Panc1 (cell line): ENCODE measurements around the gene RBMS1. TPM values are rescaled to one million over a fixed set of nuclear protein-coding genes. Genes with fewer than 3 reads are reported as not detected.

Source experiments
- ATAC-seq: fragments of 200-7000 bp; cut with Tn5 transposase; 2 replicates; pipeline ENCODE4 v1.9.1; 2020; ENCODE audit warnings: mild to moderate bottlenecking, moderate library complexity
- BruUV-seq: library from RNA; stranded (reverse); fragments of 400-500 nt; replicated peaks from 2 replicates; lab custom pipeline; 2021; lab: Mats Ljungman, UMichigan
- CTCF ChIA-PET: fragments of 300-600 bp; sonication (Branson Sonifier 250); formaldehyde crosslinking; loops from one replicate; lab custom pipeline; 2022; ENCODE audit warnings: antibody characterized with exemption; lab: Charles Lee
- POLR2A ChIA-PET: fragments of 300-600 bp; sonication (Branson Sonifier 250); formaldehyde crosslinking; loops from one replicate; lab custom pipeline; 2022; ENCODE audit warnings: antibody characterized with exemption; lab: Charles Lee
- DNase-seq: peaks from one replicate; pipeline ENCODE4 v3.0.0-alpha.2; 2010; ENCODE audit warnings: low read depth, low spot score
- H3K27ac ChIP-seq: 2 replicates; pipeline ENCODE4 v1.5.1; 2011; ENCODE audit warnings: mild to moderate bottlenecking, low read length, inconsistent platforms
- H3K27me3 ChIP-seq: fragments of 200-500 bp; sonication (Bioruptor generic); 2 replicates; pipeline ENCODE4 v1.6.0; 2014; ENCODE audit warnings: low read length, inconsistent platforms; ENCODE audit not compliant: control insufficient read depth, insufficient read depth
- H3K36me3 ChIP-seq: fragments of 200-500 bp; sonication (Bioruptor generic); 2 replicates; pipeline ENCODE4 v1.5.1; 2014; ENCODE audit warnings: inconsistent platforms, mild to moderate bottlenecking, low read length, moderate library complexity; ENCODE audit not compliant: control insufficient read depth, insufficient read depth
- H3K4me1 ChIP-seq: 2 replicates; pipeline ENCODE4 v1.5.1; 2011; ENCODE audit warnings: inconsistent platforms, mild to moderate bottlenecking, low read length, moderate library complexity; ENCODE audit not compliant: control insufficient read depth, insufficient read depth
- H3K4me3 ChIP-seq, 2 experiments: 2 replicates each; pipeline ENCODE4 v1.5.1; 2011 to 2012; ENCODE audit warnings: low read depth in 2 of 2, low read length in 2 of 2, mild to moderate bottlenecking in 2 of 2, inconsistent platforms in 1 of 2, moderate library complexity in 1 of 2
- H3K9me3 ChIP-seq: fragments of 200-500 bp; sonication (Bioruptor generic); 2 replicates; pipeline ENCODE4 v1.5.1; 2014; ENCODE audit warnings: low read depth, mild to moderate bottlenecking, inconsistent platforms, low read length, moderate library complexity; ENCODE audit not compliant: control insufficient read depth, insufficient read depth
- CTCF ChIP-seq: fragments of 450-650 bp; IDR thresholded peaks from 2 replicates; pipeline ENCODE4 v1.5.1; 2017; ENCODE audit warnings: mild to moderate bottlenecking
- POLR2AphosphoS5 ChIP-seq: IDR thresholded peaks from 2 replicates; pipeline ENCODE4 v1.6.1; 2012; ENCODE audit warnings: mild to moderate bottlenecking, low read depth, low read length, moderate library complexity
- REST ChIP-seq, 2 experiments: IDR thresholded peaks; 2 replicates each; pipeline ENCODE4 v1.6.1; 2011 to 2012; ENCODE audit warnings: low read depth in 2 of 2, control low read depth in 1 of 2, low read length in 1 of 2, mild to moderate bottlenecking in 1 of 2, moderate library complexity in 1 of 2; ENCODE audit not compliant: insufficient read depth in 1 of 2
- SIN3A ChIP-seq: IDR thresholded peaks from 2 replicates; pipeline ENCODE4 v1.6.1; 2012; ENCODE audit warnings: low read depth, mild to moderate bottlenecking, low read length, moderate library complexity, borderline replicate concordance; ENCODE audit not compliant: insufficient read depth
- TCF7L2 ChIP-seq: IDR thresholded peaks from 2 replicates; pipeline ENCODE4 v1.6.1; 2011; ENCODE audit warnings: mild to moderate bottlenecking, low read depth, low read length, inconsistent platforms
- in situ Hi-C: cut with HindIII; loops from 2 replicates; pipeline ENCODE4 v1.10.0; 2016; ENCODE audit warnings: low sequenced_read_pairs, low pct_unique_long_range_greater_than_20kb
- intact Hi-C: fragments of 100-400 bp; cut with micrococcal nuclease; formaldehyde crosslinking; loops from one replicate; pipeline ENCODE4 v1.10.0; 2022; ENCODE audit not compliant: unreplicated experiment
- total RNA-seq: library from RNA; stranded (reverse); gene quantifications from one replicate; pipeline ENCODE4 v1.2.1, GENCODE V29; 2021; ENCODE audit not compliant: unreplicated experiment

The RBMS1 gene
- total RNA-seq, 1 experiment from 2014 or later = 67.0 TPM

- POLR2A ChIA-PET = interaction anchor here (0.7 kb wide), 1 partner anchor 498 kb away, joined by 4 read pairs; no protein-coding TSS in a partner anchor
- H3K9me3 ChIP-seq = no peaks in the 10 kb centered on the region
- peak overlapping the region; percentile 83 for H3K27ac ChIP-seq
- no TSS peak for BruUV-seq
- no peak for DNase-seq
- no peaks in the 10 kb centered on the region for H3K27me3 ChIP-seq
- intact Hi-C loops (no loop called here), in situ Hi-C loops (no loop called here)
- peaks cover 63% of the 10 kb centered on the region for H3K4me1 ChIP-seq
- CTCF ChIA-PET = no interaction called here
- TF ChIP-seq POLR2AphosphoS5 (no peak), SIN3A (no peak), REST (IDR thresholded peaks at IDR 0.05; ENCODE audit: insufficient read depth in 1 of 2, low read depth in 2 of 2, low read length in 1 of 2) (no peak), CTCF (no peak), TCF7L2 (no peak)
- no peak for ATAC-seq
- H3K36me3 ChIP-seq = no peaks in the 10 kb centered on the region
- H3K4me3 ChIP-seq = no peak overlapping the region
These were observed 265.3 kb downstream of the RBMS1 start for GRCh38 chr2:160228141-160228917.

- no peaks in the 10 kb centered on the region for H3K27me3 ChIP-seq
- ChIA-PET CTCF (no interaction called here), POLR2A (no interaction called here)
- DNase-seq (no peak), ATAC-seq (no peak)
- H3K36me3 ChIP-seq = no peaks in the 10 kb centered on the region
- no peak overlapping the region for H3K4me3 ChIP-seq
- no peaks in the 10 kb centered on the region for H3K9me3 ChIP-seq
- intact Hi-C loops = no loop called here
- TF ChIP-seq CTCF = no peak
- TF ChIP-seq POLR2AphosphoS5 = no peak
- no peak for TF ChIP-seq SIN3A
- TF ChIP-seq REST (IDR thresholded peaks at IDR 0.05; ENCODE audit: insufficient read depth in 1 of 2, low read depth in 2 of 2, low read length in 1 of 2) = no peak
- TF ChIP-seq TCF7L2 = no peak
- in situ Hi-C loops = no loop called here
- peak overlapping the region; percentile 83 for H3K27ac ChIP-seq
- H3K4me1 ChIP-seq = peaks cover 72% of the 10 kb centered on the region
- no TSS peak for BruUV-seq
These were observed 266.2 kb downstream of the RBMS1 start for GRCh38 chr2:160227293-160227915.
